HG03139 (cell line): ENCODE data around the gene SUMO3.

Experiments used
- ATAC-seq: cut with Tn5 transposase; IDR thresholded peaks from one replicate; pipeline ENCODE4 v1.9.1; 2021; ENCODE audit not compliant: unreplicated experiment

Gene SUMO3

GRCh38 chr21:44804762-44805161 lies 13.1 kb downstream of the SUMO3 start:
- no peak for ATAC-seq

GRCh38 chr21:44803651-44804050 lies 14.2 kb downstream of the SUMO3 start:
- no peak for ATAC-seq

GRCh38 chr21:44802396-44803153 lies 15.3 kb downstream of the SUMO3 start:
- ATAC-seq = no peak

- peak; percentile 61 for ATAC-seq
These were observed 16.1 kb downstream of the SUMO3 start, which contains the start of gene UBE2G2 for GRCh38 chr21:44801468-44802395. Gene UBE2G2 (minus strand): TSS chr21:44801820. CDS start chr21:44801748, 72 bp downstream.

GRCh38 chr21:44800971-44801467 lies 16.8 kb downstream of the SUMO3 start:
- peak; percentile 44 for ATAC-seq

- no peak for ATAC-seq
These were observed 17.8 kb downstream of the SUMO3 start for GRCh38 chr21:44800103-44800502.

GRCh38 chr21:44799646-44800045 lies 18.2 kb downstream of the SUMO3 start:
- no peak for ATAC-seq

GRCh38 chr21:44797775-44798174 lies 20.1 kb downstream of the SUMO3 start:
- no peak for ATAC-seq

- no peak for ATAC-seq
These were observed 22.5 kb downstream of the SUMO3 start for GRCh38 chr21:44795342-44795741.

GRCh38 chr21:44793592-44794374 lies 24.1 kb downstream of the SUMO3 start:
- ATAC-seq = no peak

- no peak for ATAC-seq
These were observed 24.9 kb downstream of the SUMO3 start for GRCh38 chr21:44792702-44793591.

GRCh38 chr21:44791993-44792392 lies 25.9 kb downstream of the SUMO3 start:
- ATAC-seq = no peak

GRCh38 chr21:44791246-44791645 lies 26.6 kb downstream of the SUMO3 start:
- no peak for ATAC-seq

- ATAC-seq = no peak
These were observed 27.5 kb downstream of the SUMO3 start for GRCh38 chr21:44790368-44790767.

GRCh38 chr21:44789880-44790279 lies 28.0 kb downstream of the SUMO3 start:
- no peak for ATAC-seq

- no peak for ATAC-seq
These were observed 32.1 kb downstream of the SUMO3 start for GRCh38 chr21:44785620-44786335.

GRCh38 chr21:44784810-44785209 lies 33.1 kb downstream of the SUMO3 start:
- ATAC-seq = no peak

- ATAC-seq = no peak
These were observed 34.7 kb downstream of the SUMO3 start for GRCh38 chr21:44783020-44783696.
